HepG2 (cell line): Measurements from ENCODE around the gene ZMIZ1.

Source experiments
- CHCHD3 ChIP-seq: sonication (generic); formaldehyde crosslinking; IDR thresholded peaks from 2 replicates; pipeline ENCODE4 v1.8.0; 2022; ENCODE audit warnings: mild to moderate bottlenecking, missing genetic modification reagents, moderate library complexity
- FOSL1 ChIP-seq: sonication (generic); formaldehyde crosslinking; IDR thresholded peaks from 2 replicates; pipeline ENCODE4 v1.9.0; 2021; ENCODE audit warnings: missing genetic modification reagents, borderline replicate concordance
- GABPA ChIP-seq, 2 experiments: IDR thresholded peaks; 2 replicates each; pipeline ENCODE4 v1.6.1; 2011 to 2016; ENCODE audit warnings: low read depth in 2 of 2, low read length in 1 of 2, missing biosample characterization in 1 of 2, missing genetic modification characterization in 1 of 2
- JUNB ChIP-seq: sonication (generic); formaldehyde crosslinking; IDR thresholded peaks from 2 replicates; pipeline ENCODE4 v1.8.0; 2022; ENCODE audit warnings: missing genetic modification reagents, mild to moderate bottlenecking, borderline replicate concordance
- JUND ChIP-seq: sonication (generic); formaldehyde crosslinking; IDR thresholded peaks from 2 replicates; pipeline ENCODE4 v1.8.0; 2022; ENCODE audit warnings: mild to moderate bottlenecking, missing genetic modification reagents
- MTF1 ChIP-seq: sonication (generic); formaldehyde crosslinking; IDR thresholded peaks from 2 replicates; pipeline ENCODE4 v1.5.0; 2020; ENCODE audit warnings: missing genetic modification reagents
- SP1 ChIP-seq, 2 experiments: fragments of 450-650 bp in 1 of 2; sonication (generic) in 1 of 2; formaldehyde crosslinking in 1 of 2; IDR thresholded peaks; 2 replicates each; pipeline versions ENCODE4 v1.4.0 to v1.6.1; 2016 to 2020; ENCODE audit warnings: missing genetic modification reagents in 1 of 2
- SRF ChIP-seq: IDR thresholded peaks from 2 replicates; pipeline ENCODE4 v1.6.1; 2011; ENCODE audit warnings: mild to moderate bottlenecking, low read depth, low read length, moderate library complexity
- TF ChIP-seq, protein P1 (sequence below): fragments of 450-650 bp; IDR thresholded peaks from 2 replicates; pipeline ENCODE4 v1.6.1; 2017; ENCODE audit warnings: mild to moderate bottlenecking
- TF ChIP-seq, protein P2 (sequence below): sonication (generic); formaldehyde crosslinking; IDR thresholded peaks from 2 replicates; pipeline ENCODE4 v1.5.0; 2020; ENCODE audit warnings: mild to moderate bottlenecking, missing genetic modification reagents, moderate library complexity
- TF ChIP-seq, protein P3 (sequence below), 2 experiments: IDR thresholded peaks; 2 replicates each; pipeline ENCODE4 v1.6.1; 2011 to 2012; ENCODE audit warnings: low read length in 2 of 2, borderline replicate concordance in 1 of 2, low read depth in 1 of 2, mild to moderate bottlenecking in 1 of 2, moderate library complexity in 1 of 2
- TF ChIP-seq, protein P4 (sequence below): sonication (generic); formaldehyde crosslinking; IDR thresholded peaks from 2 replicates; pipeline ENCODE4 v1.4.0; 2020; ENCODE audit warnings: missing genetic modification reagents

DNA sequence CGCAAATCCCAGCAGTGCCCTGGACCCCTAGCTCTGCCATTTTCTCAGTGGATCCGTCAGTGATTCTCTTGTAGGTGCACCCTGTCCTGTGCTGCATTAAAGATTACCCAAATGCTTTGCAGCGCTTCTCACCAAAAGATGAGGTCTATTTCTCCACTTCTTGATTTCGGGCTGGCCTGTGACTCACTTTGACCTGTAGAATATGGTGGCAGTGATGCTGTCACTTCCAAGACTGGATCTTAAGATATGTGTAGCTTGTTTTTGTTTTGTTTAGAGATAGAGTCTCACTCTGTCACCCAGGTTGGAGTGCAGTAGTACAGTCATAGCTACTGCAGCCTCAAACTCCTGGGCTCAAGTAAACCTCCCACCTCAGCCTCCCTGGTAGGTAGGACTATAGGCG lies 37.0 kb upstream of the ZMIZ1 start:
- TF ChIP-seq SP1 (IDR thresholded peaks at IDR 0.05) (no peak), SP1 (CRISPR knock-in tag; IDR thresholded peaks at IDR 0.05) (no peak), SRF (no peak), JUND (CRISPR knock-in tag) (no peak), JUNB (CRISPR knock-in tag) (no peak), MTF1 (no peak), GABPA (IDR thresholded peaks at IDR 0.05; ENCODE audit: low read depth, low read length) (no peak), GABPA (CRISPR knock-in tag; IDR thresholded peaks at IDR 0.05; ENCODE audit: low read depth) (no peak), FOSL1 (CRISPR knock-in tag) (no peak), CHCHD3 (CRISPR knock-in tag) (no peak)
- TF ChIP-seq, protein P1, sequence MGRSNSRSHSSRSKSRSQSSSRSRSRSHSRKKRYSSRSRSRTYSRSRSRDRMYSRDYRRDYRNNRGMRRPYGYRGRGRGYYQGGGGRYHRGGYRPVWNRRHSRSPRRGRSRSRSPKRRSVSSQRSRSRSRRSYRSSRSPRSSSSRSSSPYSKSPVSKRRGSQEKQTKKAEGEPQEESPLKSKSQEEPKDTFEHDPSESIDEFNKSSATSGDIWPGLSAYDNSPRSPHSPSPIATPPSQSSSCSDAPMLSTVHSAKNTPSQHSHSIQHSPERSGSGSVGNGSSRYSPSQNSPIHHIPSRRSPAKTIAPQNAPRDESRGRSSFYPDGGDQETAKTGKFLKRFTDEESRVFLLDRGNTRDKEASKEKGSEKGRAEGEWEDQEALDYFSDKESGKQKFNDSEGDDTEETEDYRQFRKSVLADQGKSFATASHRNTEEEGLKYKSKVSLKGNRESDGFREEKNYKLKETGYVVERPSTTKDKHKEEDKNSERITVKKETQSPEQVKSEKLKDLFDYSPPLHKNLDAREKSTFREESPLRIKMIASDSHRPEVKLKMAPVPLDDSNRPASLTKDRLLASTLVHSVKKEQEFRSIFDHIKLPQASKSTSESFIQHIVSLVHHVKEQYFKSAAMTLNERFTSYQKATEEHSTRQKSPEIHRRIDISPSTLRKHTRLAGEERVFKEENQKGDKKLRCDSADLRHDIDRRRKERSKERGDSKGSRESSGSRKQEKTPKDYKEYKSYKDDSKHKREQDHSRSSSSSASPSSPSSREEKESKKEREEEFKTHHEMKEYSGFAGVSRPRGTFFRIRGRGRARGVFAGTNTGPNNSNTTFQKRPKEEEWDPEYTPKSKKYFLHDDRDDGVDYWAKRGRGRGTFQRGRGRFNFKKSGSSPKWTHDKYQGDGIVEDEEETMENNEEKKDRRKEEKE: no peak
- TF ChIP-seq, protein P2, sequence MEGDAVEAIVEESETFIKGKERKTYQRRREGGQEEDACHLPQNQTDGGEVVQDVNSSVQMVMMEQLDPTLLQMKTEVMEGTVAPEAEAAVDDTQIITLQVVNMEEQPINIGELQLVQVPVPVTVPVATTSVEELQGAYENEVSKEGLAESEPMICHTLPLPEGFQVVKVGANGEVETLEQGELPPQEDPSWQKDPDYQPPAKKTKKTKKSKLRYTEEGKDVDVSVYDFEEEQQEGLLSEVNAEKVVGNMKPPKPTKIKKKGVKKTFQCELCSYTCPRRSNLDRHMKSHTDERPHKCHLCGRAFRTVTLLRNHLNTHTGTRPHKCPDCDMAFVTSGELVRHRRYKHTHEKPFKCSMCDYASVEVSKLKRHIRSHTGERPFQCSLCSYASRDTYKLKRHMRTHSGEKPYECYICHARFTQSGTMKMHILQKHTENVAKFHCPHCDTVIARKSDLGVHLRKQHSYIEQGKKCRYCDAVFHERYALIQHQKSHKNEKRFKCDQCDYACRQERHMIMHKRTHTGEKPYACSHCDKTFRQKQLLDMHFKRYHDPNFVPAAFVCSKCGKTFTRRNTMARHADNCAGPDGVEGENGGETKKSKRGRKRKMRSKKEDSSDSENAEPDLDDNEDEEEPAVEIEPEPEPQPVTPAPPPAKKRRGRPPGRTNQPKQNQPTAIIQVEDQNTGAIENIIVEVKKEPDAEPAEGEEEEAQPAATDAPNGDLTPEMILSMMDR: no peak
- TF ChIP-seq, protein P3, sequence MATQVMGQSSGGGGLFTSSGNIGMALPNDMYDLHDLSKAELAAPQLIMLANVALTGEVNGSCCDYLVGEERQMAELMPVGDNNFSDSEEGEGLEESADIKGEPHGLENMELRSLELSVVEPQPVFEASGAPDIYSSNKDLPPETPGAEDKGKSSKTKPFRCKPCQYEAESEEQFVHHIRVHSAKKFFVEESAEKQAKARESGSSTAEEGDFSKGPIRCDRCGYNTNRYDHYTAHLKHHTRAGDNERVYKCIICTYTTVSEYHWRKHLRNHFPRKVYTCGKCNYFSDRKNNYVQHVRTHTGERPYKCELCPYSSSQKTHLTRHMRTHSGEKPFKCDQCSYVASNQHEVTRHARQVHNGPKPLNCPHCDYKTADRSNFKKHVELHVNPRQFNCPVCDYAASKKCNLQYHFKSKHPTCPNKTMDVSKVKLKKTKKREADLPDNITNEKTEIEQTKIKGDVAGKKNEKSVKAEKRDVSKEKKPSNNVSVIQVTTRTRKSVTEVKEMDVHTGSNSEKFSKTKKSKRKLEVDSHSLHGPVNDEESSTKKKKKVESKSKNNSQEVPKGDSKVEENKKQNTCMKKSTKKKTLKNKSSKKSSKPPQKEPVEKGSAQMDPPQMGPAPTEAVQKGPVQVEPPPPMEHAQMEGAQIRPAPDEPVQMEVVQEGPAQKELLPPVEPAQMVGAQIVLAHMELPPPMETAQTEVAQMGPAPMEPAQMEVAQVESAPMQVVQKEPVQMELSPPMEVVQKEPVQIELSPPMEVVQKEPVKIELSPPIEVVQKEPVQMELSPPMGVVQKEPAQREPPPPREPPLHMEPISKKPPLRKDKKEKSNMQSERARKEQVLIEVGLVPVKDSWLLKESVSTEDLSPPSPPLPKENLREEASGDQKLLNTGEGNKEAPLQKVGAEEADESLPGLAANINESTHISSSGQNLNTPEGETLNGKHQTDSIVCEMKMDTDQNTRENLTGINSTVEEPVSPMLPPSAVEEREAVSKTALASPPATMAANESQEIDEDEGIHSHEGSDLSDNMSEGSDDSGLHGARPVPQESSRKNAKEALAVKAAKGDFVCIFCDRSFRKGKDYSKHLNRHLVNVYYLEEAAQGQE (IDR thresholded peaks at IDR 0.05; ENCODE audit: borderline replicate concordance in 1 of 2, low read depth in 1 of 2, low read length in 2 of 2): no peak
- TF ChIP-seq, protein P4, sequence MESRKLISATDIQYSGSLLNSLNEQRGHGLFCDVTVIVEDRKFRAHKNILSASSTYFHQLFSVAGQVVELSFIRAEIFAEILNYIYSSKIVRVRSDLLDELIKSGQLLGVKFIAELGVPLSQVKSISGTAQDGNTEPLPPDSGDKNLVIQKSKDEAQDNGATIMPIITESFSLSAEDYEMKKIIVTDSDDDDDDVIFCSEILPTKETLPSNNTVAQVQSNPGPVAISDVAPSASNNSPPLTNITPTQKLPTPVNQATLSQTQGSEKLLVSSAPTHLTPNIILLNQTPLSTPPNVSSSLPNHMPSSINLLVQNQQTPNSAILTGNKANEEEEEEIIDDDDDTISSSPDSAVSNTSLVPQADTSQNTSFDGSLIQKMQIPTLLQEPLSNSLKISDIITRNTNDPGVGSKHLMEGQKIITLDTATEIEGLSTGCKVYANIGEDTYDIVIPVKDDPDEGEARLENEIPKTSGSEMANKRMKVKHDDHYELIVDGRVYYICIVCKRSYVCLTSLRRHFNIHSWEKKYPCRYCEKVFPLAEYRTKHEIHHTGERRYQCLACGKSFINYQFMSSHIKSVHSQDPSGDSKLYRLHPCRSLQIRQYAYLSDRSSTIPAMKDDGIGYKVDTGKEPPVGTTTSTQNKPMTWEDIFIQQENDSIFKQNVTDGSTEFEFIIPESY (CRISPR knock-in tag): no peak
